Hippocampal formation (tissue), 2 donors: ENCODE data around the gene ADAM10.
A peak's percentile ranks its signal among the peaks of the same experiment; 100 is the strongest.
"Not testable (repeated sequence)": the region's sequence is repeated elsewhere in the genome, so short reads cannot be mapped to it uniquely, and the experiment has no call there.

Source experiments
- DNase-seq, 2 donors: peaks; one replicate each; lab custom pipeline; 2025; lab: John Stamatoyannopoulos, UW

ADAM10 gene

DNA sequence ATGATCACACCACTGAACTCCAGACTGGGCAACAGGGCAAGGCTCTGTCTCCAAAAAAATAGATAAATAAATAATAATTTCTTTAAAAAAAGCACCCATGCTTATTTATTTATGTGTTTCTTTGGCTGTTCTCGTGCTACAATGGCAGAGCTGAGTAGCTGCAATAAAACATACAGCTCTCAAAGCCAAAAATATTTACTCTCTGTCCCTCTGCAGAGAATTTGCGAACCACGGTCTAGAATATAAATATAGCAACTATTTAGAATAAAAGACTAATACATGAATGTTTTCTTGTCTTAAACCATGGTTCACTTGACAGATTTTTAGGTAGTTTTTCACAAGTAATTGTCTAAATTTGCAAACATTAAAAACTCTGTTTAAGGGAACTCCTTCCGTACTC, 72.7 kb downstream of the ADAM10 start:
- no peak for DNase-seq

DNA sequence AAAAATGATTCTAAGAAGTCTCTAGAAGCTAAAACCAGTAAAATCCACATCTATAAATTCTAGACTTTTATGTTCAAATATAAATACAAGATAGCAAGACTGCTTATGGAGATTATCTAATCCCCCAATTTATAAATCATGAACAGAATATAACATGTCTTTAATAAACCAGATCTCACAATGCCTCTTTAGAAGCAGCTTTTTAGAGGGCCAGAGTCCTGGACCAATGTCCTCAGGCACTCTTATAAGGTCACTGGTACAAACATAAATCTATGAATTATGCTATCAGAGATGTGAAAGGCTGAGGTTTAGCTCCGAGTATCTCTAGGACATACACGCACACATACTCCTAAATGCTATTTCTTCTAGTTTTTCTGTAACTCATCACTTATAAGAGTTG, 78.3 kb downstream of the ADAM10 start:
- no peak for DNase-seq

DNA sequence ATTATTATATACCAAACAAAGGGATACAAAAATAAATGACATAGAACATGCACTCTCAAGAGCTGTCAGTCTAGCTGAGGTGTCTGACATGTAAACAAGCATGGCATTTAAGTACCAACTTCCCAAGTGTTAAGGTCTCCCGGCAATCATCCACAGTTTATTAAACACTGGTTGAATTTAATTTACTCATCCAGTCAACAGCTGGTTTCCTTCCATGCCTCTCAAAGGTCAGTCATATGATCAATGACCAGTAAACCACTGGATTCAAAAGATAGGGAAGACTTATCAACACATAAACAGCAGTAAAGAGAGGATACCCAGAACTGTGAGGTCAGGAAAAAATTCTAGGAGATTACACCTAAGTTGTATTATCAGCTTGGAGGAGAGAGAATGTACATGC, 80.4 kb downstream of the ADAM10 start:
- no peak for DNase-seq

DNA sequence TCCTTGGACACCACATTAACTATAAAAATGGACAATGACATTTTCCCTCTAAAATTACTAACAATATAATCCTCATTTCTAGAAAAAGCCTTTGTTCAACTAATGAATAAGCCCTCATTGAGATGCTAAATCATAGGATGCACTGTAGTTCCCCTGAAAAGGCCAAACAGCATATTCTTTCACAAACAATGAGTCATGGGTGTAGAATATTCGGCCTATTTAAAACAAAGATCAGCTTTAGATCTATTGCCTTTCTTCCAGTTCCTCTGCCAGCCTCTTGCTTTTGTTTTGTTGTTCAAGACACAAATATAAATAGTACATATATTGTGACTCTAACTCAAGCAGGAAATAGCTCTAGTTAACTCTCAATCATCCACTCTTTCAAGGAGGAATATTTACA, 82.5 kb downstream of the ADAM10 start:
- peak in 1 of 2 donors; percentile 94 for DNase-seq

DNA sequence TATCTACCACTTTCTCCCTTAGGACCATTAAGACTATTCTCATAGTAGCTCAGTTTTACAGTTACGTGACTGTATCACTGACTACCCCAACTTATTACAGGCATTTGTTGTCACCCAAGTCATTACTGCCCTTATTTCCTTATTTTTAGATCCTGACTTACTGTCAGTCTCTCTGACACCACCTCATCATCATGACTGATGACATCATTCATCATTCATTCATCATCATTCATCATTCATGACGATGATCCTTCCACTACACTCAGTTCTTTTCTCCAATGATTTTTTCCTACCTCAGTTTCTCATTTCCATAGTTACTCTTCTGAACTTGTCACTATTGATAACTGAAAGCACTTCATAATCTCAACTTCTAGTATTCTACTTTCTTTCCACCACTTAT, 83.8 kb downstream of the ADAM10 start:
- DNase-seq: no peak

DNA sequence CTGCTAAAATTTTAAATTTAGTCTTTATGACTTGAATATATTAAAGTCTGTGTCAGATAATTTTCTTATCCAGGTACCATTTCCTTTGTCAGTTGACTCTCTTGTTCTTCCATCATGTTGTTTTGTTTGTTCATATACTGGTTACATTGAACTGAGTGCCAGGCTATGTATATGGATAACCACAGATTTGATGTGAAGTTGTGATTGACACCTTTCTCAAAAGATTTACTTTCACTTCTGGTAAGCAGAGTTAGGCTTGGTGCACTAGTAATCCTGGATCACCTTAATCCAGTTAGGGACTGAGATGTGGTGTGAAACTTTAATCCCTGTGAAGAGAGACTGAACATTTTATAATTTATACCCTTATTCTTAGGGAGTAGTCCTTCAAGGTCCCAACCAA, 99.4 kb downstream of the ADAM10 start:
- no peak for DNase-seq

DNA sequence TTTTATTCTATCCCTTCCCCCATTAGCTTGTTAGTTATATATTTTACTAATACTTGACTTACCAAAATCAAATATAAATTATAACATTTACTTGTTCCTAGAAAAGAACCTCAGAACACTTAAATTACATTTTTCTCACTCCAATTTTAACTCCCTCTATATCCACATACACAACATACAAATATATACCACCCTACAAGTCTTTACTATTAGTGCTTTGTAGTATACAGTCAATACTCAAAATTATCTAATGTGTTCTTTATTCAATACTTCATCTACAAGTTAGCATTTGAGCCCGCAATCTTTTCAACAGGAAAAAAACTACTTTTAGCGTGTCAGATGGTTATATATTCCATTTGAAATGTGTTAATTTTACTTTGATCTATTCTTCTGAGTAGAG, 100.3 kb downstream of the ADAM10 start:
- no peak for DNase-seq

DNA sequence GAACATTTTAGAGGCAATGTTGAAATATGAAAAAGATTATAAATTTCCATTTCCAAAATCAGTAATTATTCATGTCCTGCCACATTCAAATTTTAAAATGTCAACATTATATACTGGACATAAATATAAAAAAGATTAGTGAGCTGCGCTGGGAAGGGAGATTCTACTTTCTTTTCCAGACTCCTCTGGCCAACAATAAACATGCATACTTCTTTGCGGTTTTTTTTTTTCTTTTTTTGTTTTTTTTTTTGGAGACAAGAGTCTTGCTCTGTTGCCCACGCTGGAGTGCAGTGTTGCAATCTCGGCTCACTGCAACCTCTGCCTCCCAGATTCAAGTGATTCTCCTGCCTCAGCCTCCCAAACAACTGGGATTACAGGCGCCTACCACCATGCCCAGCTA, 105.5 kb downstream of the ADAM10 start:
- no peak for DNase-seq

DNA sequence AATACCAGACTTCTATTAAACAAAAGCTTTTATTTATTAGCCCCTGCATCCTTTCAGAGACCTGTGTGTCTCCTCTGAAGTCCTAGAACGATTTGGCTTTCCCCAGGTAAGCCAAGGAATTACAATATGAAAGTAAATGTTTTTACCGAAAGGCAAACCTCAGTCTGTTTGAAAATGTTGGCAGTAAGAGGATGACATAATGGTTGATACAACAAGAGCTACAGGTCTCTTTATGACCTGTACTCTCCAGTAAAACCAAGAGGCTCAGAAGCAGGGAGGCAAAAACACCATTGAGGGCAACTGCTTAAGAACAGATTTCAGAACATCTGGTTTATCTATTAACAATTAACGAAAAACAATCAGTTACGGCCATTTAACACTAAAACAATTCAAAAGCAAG, 107.8 kb downstream of the ADAM10 start:
- DNase-seq: no peak

DNA sequence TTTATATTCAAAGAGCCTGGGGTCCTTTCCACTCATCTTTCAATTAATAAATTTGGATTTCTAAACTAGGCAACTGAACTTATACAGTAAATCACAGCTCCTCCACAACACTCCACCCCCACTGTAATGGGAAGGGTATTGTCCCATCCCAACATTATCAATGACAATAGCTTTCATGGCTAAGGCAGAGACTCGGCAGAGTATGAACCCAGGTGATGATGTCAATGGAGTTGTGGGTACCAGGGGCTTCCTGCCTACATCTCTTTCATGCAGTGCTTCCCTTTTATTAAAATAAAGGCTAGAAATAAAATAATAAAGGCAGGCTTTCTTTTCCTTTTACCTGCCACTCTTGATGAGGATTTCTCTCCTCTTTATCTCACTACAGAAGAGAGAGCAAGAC, 109.5 kb downstream of the ADAM10 start:
- DNase-seq: no peak

DNA sequence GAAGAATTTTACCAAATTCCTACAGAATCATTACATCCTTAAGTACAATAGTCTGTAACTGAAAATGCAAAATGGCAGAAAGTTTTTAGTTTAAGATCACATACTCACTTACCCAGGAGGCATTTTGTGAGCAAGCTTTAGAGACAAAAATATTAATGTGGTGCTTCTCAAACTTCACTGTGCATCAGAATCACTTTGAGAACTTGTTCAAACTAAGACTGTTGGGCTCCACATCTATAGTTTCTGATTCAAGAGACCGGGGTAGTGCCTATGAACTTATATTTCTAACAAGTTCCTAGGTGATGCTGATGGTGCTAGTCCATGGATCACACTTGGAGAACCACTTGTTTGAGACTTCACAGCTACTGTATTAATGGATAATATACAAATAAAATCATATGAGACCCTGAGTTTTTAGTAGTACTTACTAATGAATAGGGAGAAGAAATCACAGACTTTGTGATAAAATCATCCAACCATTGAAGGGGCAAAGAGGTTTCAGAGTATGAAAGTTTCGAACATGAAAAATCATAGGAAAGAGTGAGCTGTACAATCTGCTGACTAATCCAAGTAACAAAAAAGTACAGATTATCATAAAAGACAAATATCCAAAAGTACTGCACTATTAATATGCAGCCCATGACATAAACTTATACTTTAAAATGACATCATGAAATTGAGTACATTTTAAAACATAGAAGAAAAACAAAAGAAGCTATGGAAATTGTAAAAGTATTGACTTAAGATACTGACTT, 110.3 kb downstream of the ADAM10 start:
- no peak for DNase-seq

DNA sequence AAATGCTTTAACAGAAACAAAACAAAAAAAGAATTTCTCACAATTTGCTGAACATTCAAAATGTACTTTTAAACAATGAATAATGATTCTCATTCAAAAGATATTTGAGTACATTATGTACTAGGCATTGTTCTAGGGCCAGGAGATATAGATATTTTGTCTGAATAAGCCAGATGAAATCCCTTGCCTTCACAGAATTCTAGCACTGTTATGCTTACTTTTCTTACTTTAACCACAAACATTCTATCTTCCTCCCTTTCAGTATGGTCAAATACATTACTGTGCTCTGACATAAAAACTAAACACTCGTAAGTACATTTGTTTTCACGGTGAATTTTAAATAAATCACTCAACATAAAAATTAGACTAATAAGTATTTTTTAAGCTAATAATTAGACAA, 116.7 kb downstream of the ADAM10 start:
- no peak for DNase-seq

DNA sequence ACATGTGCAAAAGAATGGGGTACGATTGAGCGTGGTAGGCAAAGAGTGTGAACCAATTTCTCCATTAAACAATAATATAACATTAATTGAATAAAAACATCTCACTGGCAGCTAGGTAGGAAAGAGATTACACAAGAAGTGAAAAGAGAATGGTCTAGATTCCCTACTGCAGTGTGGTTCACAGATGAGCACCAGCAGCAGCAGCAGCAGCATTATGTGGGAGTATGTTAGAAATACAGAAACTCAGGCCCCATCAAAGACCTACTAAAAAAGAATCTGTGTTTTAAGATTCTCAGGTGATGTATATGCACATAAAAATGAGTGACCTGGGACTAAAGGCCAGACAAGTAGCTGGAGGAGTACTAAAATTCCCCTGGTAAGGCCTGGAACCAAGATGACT, 118.2 kb downstream of the ADAM10 start:
- DNase-seq: no peak

DNA sequence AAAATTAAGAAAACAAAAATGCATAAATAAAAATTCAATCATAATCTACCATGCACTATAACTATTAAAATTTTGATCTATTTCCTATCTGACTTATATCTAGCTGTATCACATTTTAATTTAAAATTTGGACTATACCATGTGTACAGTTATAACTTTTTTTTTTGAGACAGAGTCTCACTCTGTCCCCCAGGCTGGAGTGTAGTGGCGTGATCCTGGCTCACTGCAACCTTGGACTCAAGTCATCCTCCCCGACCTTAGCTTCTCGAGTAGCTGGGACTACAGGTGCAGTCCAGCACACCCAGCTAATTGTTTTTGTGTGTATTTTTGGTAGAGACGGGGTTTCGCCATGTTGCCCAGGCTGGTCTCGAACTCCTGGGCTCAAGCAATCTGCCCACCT, 119.9 kb downstream of the ADAM10 start:
- DNase-seq: no peak

DNA sequence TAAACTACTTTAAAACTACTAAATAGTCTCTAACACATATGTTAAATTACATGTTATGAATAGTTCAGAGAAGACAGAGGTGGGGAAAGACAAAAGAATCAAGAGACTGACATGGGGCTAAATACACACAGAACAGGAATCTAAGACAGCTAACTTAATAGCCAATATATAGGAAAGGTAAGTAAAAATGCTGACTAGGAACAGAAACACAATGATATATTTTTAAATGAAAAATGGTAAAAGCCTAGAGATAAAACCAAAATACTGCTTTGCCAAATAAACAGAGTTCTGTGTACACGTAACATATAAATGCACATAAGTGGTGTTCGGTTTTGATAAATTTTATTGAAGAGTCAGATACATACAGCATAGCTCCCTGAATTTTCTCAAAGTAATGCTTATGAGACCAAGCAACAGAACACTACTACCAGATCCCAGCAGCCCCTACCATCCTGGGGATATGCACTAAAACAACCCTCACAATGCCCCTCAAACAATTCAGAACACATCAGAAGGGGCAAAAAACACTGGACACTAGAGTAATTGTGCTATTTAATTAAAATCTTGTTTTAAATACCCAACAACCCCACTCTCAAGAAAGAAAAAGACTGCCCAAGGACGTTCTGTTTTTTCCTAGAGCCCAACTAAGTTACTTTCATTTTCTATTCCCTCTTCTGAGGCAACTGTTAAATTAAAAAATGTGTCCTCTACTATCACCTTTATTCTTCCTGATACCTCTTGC, 121.1 kb downstream of the ADAM10 start:
- peak in 1 of 2 donors; percentile 56 for DNase-seq

DNA sequence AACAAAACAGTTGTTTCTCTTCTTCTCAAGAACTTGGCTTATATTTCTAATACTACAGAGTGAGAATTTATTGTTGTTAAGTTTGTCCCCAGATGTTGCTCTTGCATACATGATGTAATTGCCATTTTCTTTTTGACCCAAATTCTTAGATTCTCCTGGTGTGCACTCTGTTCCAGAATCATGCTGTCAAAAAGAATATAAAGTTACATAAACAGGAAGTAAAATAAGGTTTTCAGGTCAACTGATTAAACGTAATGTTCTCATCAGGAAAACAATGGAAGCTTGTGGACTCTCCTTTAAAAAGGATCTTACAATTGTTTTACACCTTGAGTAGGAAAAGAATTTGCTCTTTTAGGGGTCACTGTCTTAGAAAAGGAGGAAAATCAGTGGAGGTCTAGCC, 121.8 kb downstream of the ADAM10 start:
- no peak for DNase-seq

DNA sequence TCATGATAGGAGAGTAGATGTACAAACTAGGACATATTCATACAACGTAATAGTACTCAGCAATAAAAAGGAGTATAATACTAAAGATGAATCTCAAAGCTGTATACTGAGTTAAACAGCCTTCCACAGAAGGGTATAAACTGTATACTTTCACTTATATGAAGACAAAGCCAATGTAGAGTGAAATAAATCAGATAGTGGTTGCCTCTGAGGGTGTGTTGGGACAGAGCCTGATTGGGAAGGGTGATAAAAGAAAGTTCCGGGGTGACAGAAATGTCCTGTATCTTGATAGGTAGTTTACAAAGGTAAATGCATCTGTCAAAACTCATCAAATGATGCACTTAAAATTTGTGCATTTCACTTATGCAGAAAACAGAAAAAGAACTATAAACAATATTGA, 122.5 kb downstream of the ADAM10 start:
- DNase-seq: no peak

DNA sequence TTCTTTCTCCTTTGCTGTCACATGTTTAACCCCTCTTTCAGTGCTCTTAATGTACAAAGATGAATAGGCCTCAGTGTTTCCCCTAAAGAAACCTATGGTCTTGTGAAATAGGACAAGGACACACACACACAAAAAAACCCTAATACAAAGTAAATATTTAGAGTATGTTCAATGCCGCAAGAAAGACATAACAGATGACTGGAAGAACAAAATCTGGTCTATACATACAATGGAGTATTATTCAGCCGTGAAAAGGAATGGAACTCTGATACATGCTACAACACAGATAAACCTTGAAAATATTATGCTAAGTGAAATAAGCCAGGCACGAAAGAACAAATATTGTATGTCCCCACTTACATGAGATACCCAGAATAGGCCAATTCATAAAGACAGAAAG, 123.1 kb downstream of the ADAM10 start:
- DNase-seq: no peak

DNA sequence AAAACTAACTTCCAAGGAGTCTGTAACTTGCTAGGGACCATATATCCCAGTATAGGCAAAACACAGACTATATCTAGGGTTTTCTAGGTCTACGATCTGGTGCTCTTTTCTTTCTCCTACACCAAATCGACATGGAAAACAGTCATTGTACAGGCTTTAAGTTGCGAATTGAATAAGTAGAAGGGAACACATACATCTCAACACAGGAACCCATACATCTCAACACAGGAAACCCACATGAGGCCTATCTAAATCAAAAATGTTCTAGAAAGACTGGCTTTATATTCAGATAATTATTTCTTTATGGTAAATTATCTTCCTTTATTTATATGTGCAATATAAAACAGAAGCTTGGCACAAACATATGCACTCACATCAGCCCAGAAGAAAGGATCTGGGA, 126.6 kb downstream of the ADAM10 start:
- no peak for DNase-seq

DNA sequence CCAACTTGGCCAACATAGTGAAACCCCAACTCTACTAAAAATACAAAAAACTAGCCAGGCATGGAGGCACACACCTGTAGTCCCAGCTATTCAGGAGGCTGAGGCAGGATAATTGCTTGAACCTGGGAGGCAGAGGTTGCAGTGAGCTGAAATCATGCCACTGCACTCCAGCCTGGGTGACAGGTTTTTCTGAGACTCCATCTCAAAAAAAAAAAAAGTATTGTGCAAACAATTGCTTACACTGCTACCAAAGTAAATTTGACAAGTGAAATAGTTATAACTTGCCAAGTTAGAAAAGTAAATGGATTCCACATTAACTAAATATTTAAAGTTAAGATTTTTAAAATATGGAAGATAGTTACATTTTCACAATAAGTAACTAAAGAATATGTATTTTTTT, 129.2 kb downstream of the ADAM10 start:
- not testable (repeated sequence) for DNase-seq

DNA sequence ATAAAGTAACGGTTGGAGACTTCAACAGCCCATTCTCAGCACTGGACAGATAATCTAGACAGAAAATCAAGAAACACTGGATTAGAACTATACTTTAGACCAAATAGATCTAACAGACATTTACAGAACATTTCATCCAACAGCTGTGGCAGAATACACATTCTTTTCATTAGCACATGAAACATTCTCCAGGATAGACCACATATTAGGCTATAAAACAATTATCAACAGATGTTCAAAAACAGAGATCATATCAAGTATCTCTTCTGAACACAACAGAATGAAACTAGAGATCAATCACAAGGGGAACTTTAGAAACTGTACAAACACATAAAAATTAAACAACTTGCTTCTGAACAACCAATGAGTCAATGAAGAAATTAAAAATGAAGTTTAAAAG, 133.3 kb downstream of the ADAM10 start:
- no peak for DNase-seq

DNA sequence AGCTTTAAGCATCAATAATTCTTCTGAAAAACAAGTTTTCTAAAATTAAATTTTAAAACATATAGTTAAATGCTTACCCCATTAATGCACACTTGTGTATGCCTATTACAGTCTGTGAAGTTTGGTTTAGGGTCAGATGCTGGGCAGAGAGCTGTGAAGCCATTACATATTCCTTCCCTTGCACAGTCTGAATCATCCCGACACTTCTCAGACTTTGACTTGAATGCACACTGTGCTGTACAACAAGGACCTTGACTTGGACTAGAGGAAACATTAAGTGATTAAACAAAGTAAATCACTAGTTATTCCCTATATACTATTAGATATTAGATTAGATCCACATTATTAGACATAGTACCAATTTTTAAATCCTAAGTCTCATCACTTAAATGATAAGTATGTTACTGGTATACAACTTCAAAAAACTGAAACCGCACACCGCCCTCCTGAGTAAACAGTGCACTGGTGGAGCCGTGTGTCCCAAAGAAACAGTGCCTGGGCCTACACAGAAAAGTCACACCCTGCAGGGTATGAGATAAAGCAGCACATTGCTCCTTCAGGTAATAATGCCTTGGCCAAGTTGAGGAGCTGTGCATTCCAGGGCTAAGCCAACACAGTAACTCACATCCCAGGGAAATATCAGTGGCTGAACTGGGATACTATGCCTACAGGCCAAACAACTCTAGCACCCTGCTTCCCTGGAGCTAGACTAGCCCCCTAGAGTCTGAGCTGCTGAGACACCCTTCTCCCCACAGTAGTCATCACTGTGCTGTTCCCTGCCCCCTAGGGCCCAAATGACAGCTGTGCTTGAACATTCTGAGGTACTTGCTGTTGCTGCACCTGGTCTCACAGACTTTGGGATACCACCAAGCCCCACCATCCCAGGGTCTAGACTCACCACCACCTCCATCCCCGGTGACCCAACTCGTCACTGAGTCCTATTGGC, 137.5 kb downstream of the ADAM10 start:
- DNase-seq: no peak

DNA sequence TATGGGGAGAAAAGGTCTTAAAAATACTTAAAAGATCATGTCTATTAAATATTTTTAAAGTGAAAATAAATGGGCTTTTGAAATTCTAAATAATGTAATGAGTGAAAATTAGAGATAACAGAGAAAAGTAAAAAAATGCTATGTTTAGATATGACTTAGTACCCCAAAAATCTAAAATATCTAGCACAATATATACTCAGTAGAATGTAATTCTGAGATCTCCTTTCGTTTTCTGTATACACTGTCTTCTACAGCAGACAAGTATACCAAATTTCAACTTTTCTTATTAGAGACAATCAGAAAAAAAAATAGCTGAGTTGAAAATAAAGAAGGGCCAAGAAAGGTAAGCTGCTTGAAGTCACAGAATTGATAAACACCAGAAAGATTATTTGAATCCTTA, 140.8 kb downstream of the ADAM10 start:
- no peak for DNase-seq
